HG02571 (cell line): ENCODE results near the gene RNF38.
"Not testable (repeated sequence)": the region's sequence is repeated elsewhere in the genome, so short reads cannot be mapped to it uniquely, and the experiment has no call there.

Experiments
- ATAC-seq: cut with Tn5 transposase; IDR thresholded peaks from one replicate; pipeline ENCODE4 v1.9.1; 2021; ENCODE audit warnings: mild to moderate bottlenecking, moderate library complexity; ENCODE audit not compliant: unreplicated experiment

The RNF38 gene

GRCh38 chr9:36399980-36400331, at the start of gene RNF38:
Gene RNF38, minus strand, starts transcription at chr9:36400269. Its CDS starts 161 bp downstream, at chr9:36400108.
- ATAC-seq, result no peak

GRCh38 chr9:36448555-36448954, 48.5 kb upstream of the RNF38 start:
- not testable (repeated sequence) for ATAC-seq

DNA sequence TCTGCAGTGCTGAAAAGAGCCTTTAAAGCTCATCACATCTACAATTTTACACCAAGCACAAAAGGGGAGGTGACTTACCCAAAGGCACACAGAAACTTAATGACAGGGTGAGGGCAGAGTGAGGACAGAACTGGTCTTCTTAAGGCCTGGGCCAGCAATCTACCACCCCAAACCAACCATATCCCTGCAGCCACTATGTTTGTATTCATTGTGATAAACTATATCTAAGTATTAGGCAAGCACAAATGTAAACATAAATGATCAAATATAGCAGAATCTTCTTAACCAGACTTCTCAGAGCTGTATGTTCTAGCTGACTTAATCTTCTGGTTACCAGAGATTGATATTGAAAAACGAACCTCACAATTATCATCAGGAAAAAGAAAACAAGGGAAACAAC, 47.9 kb upstream of the RNF38 start:
- no peak for ATAC-seq

DNA sequence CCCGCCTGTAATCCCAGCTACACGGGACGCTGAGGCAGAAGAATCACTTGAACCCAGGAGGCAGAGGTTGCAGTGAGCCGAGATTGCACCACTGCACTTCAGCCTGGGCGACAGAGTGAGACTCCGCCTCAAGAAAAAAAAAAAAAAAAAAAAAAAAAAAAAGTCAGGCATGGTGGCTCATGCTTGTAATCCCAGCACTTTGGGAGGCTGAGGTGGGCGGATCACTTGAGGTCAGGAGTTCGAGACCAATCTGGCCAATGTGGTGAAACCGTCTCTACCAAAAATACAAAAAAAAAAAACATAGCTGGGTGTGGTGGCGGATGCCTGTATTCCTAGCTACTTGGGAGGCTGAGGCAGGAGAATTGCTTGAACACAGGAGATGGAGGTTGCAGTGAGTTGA, 46.6 kb upstream of the RNF38 start:
- not testable (repeated sequence) for ATAC-seq

DNA sequence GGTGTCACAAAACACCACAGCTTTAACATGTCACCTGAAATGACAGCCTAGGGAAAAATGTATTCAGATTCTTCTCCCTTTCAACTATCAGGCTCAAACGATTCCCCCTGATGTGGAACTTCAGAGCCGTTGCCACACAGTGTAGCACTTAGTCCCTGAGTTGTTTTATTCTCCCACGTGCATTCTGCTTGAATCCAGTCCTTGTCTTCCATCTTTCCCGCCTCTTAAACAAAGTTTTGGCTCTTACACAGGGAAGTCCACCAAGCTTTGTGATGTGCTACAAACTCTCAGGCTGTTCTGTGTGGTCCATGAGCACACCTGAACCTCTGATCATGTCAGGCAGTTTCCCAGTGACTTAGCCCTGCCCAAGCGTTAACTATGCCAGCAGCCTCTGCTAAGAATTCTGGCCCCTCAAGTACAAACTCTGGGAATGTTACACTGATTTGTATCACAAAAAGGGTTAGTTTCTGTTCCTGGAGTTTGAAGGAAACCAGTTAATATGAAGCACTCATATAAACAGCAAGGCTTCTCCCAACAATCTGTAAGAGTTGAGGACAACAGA, 45.8 kb upstream of the RNF38 start:
- ATAC-seq, result no peak

DNA sequence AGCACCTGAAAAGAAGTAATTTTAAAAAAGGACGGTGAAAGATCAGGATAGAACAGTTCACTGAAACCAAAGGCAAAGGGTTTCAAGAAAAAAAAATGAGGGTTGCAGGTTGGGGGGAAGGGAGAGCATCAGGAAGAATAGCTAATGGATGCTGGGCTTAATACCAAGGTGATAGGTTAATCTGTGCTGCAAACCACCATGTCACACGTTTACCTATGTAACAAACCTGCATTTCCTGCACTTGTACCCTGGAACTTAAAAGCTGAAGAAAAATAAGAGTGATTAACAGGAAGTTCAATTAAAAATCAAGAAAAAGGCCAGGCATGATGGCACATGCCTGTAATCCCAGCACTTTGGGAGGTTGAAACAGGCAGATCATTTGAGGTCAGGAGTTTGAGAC, 44.1 kb upstream of the RNF38 start:
- no peak for ATAC-seq

DNA sequence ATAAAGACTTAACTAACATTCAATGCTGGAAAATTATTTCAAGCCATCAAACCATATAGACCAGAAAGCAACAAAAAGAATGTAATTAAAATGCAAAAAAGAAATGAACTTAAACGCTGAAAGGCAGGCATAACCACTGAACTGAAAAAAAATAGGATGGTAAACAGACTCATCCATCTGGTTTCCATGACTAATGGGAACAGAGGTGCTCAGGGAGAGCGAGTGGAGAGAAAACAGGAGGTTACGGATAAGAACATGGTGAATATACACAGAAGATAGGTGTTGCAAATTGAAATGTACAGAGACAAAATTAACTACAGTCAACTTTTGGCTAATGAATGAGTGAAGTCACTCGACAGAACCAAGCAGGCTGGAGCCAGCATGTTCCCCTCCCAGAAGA, 43.5 kb upstream of the RNF38 start:
- no peak for ATAC-seq

DNA sequence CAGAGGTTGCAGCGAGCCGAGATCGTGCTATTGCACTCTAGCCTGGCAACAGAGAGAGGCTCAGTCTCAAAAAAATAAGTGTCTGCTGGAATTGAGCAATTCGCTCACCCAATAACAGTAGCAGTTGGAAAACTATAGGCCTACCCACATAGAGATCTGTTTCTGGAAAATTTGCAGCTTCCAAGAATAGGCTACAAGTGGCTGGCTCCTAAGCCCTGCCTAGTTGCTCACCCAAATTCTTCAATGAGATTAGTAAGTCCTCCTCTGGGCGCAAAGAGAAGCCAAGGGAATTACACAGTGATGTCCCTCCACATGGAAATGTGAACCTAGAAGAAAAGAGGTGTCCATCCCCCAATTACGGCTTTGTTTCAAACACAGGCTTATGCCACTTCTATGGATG, 42.6 kb upstream of the RNF38 start:
- no peak for ATAC-seq

DNA sequence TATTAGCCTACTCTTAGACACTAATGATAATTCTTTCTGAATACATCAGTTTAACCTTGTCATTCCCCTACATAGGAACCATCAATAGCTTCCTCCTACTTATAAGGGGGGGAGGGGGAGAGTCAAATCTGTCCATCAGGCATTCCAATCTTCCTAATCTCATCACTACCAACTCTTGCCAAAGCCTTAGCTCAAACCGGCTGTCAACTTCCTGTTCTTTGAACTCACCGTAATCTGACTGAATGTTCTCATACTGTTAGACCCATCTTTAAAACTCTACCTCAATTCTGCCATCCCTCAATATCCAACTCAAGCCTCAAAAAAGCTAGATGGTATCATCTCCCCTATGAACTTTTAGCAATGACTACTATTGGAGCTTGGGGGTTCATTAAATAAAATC, 41.9 kb upstream of the RNF38 start:
- no peak for ATAC-seq

DNA sequence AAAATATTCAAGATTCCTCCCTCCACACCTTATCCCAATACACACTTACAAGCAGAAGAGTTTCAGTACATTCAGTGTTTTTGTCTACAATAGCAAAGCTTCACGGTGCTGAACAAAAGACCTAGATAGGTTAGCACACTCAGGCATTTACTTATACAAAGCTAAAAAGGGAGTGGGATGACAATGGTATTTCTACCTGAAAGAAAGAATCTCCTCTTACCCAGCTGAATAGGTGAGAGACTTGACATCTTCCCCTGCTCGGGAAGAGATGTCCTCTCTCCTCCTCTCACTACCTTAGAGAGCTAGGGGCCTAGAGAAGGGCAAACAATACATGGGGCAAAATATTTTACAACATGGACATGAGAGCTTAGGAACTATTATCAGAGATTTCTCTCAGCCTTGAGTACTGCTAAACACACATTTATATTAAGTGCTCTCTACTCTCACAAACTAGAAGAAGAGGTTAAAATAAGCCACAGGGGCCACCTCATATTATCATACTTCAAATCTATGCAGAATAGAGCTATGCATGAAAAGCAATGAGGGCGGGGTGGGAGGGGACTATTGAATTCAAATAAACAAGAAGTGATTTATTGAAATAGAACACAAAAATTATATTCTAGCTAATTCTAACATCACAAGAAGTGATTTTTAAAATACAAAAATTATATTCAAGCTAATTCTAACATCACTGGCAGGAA, 38.6 kb upstream of the RNF38 start:
- ATAC-seq, result no peak

- ATAC-seq, result no peak
These were observed 37.7 kb upstream of the RNF38 start for GRCh38 chr9:36437790-36438189.

- ATAC-seq, result no peak
These were observed 36.8 kb upstream of the RNF38 start for GRCh38 chr9:36436909-36437308.

DNA sequence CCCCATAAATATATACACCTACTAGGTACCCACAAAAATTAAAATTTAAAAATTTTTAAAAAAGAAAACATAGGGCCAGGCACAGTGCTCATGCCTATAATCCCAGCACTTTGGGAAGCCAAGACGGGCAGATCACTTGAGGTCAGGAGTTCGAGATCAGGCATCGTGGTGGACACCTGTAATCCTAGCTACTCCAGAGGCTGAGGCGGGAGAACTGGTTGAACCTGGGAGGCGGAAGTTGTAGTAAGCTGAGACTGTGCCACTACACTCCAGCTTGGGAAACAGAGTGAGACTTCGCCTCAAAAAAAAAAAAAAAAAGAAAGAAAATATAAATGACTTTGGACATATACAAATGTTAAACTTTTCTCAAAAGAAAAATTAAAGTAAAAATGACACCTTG, 33.3 kb upstream of the RNF38 start:
- no peak for ATAC-seq

- no peak for ATAC-seq
These were observed 31.0 kb upstream of the RNF38 start for GRCh38 chr9:36431078-36431477.

- ATAC-seq, result no peak
These were observed 26.9 kb upstream of the RNF38 start for GRCh38 chr9:36426945-36427344.

- no peak for ATAC-seq
These were observed 26.3 kb upstream of the RNF38 start for GRCh38 chr9:36426348-36426747.

- no peak for ATAC-seq
These were observed 24.4 kb upstream of the RNF38 start for GRCh38 chr9:36424289-36425055.

DNA sequence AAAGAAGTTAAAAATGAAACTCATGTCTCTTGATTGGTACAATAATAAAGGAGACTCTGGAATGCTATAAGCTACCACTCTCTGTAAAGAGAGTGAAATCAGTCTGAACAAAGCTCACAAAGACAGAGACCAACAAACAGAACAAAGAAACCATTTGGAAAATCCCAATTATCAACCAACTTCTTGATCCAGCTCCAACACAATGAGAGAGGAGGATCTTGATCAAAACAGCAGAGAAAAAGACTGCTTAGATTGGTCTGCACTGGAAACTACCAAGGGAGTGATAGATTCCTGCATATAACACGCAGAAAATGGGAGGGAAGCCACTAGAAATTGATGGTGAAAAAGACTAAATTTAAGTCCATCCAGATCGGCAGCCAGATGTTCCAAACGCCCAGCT, 23.1 kb upstream of the RNF38 start:
- no peak for ATAC-seq

- no peak for ATAC-seq
These were observed 16.8 kb upstream of the RNF38 start for GRCh38 chr9:36416890-36417289.

DNA sequence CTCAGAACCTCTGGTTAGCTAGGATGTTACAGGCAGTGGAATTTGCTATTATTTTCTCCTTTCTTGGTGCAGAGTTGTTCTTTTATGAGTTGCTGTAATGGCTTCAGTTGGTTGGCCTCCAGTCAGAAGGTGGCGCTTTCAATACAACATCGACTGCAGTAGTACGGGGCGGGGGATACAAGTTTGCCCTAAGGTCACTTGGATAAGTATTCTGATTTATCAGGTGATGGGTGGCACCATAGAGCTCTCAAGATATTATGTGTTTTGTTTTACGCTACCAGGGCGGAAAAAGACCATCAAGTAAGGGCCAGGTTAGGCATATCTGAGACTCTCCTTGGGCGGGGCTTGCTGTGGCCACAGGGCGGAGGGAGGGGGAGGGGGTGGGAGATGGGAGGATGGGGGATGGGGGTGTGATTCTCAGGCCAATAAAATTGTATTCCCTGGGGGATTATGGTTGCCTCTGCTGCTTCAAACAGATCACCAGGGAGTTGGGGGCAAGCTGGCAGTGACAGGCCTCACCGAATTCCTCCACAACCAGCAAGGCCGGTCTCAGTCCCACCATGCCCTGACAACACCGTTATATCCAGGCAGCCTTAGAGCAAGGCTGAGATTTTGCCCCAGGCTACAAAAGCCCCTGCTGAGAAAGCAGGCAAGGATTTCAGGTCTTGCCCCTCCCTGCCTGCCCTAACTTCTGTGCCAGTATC, 15.9 kb upstream of the RNF38 start:
- ATAC-seq, result no peak

DNA sequence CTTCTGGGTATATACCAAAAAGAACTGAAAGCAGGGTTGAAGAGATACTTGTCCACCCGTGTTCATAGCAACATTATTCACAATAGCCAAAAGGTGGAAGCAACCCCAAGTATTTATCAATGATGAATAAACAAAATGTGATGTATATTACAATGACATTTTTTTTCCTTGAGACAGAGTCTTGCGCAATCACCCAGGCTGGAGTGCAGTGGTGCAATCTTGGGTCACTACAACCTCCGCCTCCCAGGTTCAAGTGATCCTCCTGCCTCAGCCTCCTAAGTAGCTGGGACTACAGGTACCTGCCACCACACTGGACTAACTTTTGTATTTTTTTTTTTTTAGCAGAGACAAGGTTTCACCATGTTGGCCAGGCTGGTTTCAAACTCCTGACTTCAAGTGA, 11.3 kb upstream of the RNF38 start:
- ATAC-seq, result not testable (repeated sequence)

DNA sequence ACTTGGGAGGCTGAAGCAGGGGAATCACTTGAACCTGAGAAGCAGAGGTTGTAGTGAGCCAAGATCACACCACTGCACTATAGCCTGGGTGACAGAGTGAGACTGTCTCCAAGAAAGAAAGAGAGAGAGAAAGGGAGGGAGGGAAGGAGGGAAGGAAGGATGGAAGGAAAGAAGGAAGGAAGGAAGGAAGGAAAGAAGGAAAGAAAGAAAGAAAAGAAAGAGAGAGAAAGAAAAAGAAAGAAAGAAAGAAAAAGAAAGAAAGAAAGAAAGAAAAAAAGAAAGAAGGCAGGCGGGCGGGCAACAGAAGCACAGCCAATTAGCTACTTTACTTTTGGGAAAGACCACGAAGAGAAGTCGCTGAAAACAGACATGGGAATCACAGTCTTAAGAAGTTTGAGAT, 9.0 kb upstream of the RNF38 start:
- not testable (repeated sequence) for ATAC-seq
